Astrocyte of the cerebellum (primary cell): ENCODE results near the gene IL2RA.

ENCODE experiments used
- DNase-seq: peaks from one replicate; pipeline ENCODE4 v3.0.0-alpha.2; 2011; ENCODE audit warnings: low read depth
- H3K4me3 ChIP-seq: 2 replicates; pipeline ENCODE4 v1.5.1; 2011; ENCODE audit warnings: mild to moderate bottlenecking, low read depth, low read length, moderate library complexity
- in situ Hi-C: cut with HindIII; loops from 2 replicates; pipeline ENCODE4 v1.10.0; 2017; ENCODE audit warnings: low sequenced_read_pairs
- TF ChIP-seq, protein P1 (sequence below): IDR thresholded peaks from 2 replicates; pipeline ENCODE4 v1.5.1; 2012; ENCODE audit warnings: low read length, low read depth, moderate library complexity, mild to moderate bottlenecking; ENCODE audit errors: missing control alignments

Gene IL2RA

DNA sequence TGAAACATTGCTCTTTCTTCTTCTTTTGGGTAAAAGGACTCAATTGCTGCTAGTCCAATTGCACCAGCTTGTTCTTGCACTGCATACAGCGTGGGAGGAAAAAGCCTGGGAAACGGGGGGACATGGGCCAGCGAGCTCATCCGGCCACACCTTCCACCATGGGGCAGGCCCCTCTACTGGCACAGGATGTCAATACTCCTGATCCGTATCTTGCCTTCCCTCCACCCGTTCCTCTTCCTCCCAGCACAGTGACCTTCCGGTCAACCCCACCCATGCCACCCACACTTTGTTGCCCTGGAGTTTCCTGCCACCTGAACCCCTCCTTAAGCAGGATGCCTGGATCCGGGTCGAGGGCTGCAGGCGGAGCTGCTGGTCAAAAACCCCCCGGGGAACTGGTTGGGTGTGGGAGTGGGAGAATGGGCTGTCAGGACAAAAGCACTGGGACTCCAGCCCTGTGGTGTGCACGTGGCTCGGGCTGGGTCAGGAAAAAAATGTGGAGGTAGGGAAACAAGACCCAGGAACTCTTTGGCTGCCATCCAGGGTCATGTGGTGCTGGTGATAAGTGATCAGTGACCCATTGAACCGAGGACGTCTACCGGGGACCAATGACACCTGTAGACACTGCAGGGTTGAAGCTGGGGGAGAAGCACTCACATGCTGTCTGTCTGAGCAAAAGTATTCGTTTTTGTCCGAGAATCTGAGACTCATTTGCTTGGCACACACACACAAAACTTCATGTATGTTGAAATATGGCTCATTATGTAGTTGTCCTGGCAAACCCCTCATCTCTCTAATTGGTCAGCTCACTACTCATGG, 8.1 kb downstream of the IL2RA start:
- DNase-seq = no peak
- no peak overlapping the region for H3K4me3 ChIP-seq
- in situ Hi-C loops = no loop called here
- TF ChIP-seq, protein P1, sequence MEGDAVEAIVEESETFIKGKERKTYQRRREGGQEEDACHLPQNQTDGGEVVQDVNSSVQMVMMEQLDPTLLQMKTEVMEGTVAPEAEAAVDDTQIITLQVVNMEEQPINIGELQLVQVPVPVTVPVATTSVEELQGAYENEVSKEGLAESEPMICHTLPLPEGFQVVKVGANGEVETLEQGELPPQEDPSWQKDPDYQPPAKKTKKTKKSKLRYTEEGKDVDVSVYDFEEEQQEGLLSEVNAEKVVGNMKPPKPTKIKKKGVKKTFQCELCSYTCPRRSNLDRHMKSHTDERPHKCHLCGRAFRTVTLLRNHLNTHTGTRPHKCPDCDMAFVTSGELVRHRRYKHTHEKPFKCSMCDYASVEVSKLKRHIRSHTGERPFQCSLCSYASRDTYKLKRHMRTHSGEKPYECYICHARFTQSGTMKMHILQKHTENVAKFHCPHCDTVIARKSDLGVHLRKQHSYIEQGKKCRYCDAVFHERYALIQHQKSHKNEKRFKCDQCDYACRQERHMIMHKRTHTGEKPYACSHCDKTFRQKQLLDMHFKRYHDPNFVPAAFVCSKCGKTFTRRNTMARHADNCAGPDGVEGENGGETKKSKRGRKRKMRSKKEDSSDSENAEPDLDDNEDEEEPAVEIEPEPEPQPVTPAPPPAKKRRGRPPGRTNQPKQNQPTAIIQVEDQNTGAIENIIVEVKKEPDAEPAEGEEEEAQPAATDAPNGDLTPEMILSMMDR = no peak

- in situ Hi-C loops = no loop called here
- no peak for DNase-seq
- no peak overlapping the region for H3K4me3 ChIP-seq
- TF ChIP-seq, protein P1 = no peak
Measured at GRCh38 chr10:6053303-6053702, 8.9 kb downstream of the IL2RA start.

GRCh38 chr10:6052247-6053221, 9.6 kb downstream of the IL2RA start:
- no peak for DNase-seq
- in situ Hi-C loops = no loop called here
- TF ChIP-seq, protein P1 = no peak
- no peak overlapping the region for H3K4me3 ChIP-seq

- in situ Hi-C loops = no loop called here
- TF ChIP-seq, protein P1 = no peak
- H3K4me3 ChIP-seq = no peak overlapping the region
- DNase-seq = no peak
Measured at GRCh38 chr10:6050801-6051445, 11.2 kb downstream of the IL2RA start.

DNA sequence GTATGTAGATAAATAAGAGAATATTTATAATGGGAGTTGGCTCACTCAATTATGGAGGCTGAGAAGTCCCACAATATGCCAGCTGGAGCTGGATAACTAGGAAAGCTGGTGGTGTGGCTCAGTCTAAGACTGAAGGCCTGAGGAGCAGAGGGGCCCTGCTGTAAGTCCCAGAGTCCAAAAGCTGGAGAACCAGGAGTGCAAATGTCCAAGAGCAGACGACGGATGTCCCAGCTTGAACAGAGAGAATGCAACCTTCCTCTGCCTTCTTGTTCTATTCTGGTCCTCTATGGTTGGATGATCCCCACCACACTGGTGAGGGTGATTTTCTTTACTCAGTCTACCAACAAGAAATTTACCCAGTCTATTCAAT, 13.2 kb downstream of the IL2RA start:
- in situ Hi-C loops = no loop called here
- TF ChIP-seq, protein P1 = no peak
- DNase-seq = no peak
- no peak overlapping the region for H3K4me3 ChIP-seq
